G401.6 (cell line): ENCODE results near the gene LCMT2.

Experiments
- FAIRE-seq: peaks from 2 replicates; lab custom pipeline; 2012; peaks lifted over from hg19 to GRCh38; lab: Jason Lieb, UNC

Gene LCMT2, protein sequence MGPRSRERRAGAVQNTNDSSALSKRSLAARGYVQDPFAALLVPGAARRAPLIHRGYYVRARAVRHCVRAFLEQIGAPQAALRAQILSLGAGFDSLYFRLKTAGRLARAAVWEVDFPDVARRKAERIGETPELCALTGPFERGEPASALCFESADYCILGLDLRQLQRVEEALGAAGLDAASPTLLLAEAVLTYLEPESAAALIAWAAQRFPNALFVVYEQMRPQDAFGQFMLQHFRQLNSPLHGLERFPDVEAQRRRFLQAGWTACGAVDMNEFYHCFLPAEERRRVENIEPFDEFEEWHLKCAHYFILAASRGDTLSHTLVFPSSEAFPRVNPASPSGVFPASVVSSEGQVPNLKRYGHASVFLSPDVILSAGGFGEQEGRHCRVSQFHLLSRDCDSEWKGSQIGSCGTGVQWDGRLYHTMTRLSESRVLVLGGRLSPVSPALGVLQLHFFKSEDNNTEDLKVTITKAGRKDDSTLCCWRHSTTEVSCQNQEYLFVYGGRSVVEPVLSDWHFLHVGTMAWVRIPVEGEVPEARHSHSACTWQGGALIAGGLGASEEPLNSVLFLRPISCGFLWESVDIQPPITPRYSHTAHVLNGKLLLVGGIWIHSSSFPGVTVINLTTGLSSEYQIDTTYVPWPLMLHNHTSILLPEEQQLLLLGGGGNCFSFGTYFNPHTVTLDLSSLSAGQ

DNA sequence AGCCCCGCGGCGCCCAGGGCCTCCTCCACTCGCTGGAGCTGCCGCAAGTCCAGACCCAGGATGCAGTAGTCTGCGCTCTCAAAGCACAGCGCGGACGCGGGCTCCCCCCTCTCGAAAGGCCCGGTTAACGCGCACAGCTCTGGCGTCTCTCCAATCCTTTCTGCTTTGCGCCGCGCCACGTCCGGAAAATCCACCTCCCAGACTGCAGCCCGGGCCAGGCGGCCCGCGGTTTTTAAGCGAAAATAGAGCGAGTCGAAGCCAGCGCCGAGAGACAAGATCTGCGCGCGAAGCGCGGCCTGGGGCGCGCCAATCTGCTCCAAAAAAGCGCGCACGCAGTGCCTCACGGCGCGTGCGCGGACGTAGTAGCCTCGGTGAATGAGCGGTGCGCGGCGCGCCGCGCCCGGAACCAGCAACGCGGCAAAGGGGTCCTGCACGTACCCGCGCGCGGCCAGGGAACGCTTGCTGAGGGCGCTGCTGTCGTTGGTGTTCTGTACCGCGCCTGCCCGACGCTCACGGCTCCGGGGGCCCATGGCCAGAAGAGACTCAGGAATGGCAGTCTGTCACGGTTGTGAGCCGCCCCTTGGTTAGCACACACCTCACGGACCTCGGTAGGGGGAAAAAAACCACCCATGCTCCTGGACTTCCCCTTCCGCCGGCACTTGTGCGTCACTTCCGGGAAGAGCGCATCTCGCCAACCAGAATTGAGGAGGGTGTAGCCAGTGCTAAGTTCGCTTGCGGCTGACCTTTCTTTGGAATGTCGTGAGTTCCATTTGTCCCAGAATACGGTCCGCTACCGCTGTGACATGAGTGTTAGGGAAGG is at the start of gene LCMT2:
LCMT2 (minus strand) TSS at position 614 of the 820 bp plus-strand sequence; CDS start at position 530, 84 bp downstream.
- no peak for FAIRE-seq

- no peak for FAIRE-seq
Measured at GRCh38 chr15:43378601-43379000, 48.2 kb upstream of the LCMT2 start.

DNA sequence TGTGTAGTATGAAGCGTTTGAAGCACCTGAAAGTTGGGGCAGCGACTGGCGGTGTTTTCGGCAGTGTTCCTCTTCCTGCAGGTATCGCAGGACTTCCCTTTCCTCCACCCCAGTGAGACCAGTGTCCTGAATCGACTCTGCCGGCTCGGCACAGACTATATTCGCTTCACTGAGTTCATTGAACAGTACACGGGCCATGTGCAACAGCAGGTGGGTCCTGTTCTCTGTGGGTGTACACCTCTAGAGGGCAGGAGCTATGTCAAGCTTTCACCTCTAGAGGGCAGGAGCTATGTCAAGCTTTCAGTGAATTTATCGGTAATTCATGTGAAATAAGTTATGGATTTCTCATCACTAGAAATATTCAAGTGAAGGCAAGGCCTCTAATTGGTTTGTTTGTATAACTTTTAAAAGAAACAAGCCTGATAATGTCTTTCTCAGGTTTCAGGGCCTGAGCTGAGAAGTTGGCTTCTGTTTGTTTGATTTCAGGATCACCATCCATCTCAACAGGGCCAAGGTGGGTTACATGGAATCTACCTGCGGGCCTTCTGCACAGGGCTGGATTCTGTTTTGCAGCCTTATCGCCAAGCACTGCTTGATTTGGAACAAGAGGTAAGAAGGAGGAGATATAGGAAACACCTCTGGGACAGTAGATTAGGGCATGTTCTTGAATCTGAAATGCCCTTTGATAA is 45.8 kb upstream of the LCMT2 start:
- no peak for FAIRE-seq

DNA sequence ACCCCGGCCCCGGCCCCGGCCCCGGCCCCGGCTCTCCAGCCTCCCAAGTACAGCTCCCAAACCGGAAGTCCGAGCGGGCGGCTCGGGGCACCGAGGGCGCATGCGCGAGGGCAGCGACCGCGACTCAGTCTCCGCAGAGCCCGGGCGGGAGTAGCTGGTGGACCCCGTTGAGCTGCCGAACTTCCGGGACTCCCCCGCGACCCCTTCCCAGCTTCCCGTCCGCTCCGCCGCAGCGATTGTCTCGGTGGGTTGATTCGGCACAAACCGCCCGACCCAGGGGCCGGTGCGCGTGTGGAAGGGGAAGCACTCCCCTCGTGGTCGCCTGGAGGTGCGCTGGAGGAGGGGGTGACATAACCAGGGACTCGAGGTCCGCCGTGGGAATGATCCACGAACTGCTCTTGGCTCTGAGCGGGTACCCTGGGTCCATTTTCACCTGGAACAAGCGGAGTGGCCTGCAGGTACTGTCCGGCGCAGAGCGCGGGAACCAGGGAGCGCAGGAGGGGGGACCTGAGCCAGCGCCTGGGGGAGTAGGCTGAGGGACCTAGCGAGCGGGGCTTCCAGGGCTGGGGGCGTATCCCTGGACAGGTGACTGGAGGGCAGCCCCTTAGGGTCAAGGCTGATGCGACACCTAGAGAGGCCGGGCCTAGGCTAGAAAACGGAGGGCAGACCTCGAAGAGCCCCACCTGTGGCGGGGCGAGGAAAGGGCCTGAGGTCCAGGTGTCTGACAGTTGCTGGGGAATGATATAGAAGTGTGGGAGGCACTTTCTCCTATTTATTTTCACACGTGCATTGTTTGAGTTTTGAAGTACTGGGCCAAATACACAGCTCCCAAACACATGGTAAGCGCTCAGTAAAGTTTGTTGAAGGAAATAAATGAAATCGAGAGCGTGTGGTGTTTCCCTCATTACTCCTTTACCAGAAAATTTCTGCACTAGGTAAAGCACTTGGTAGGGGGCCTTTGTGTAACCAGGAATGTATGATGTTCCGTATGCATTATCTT is 40.9 kb upstream of the LCMT2 start, which contains the start of the genes TUBGCP4 and ZSCAN29:
TUBGCP4 (plus strand) TSS at position 127 of the 1,000 bp plus-strand sequence; CDS start at position 381, 254 bp downstream.
ZSCAN29 (minus strand) TSS at position 69 of the 1,000 bp plus-strand sequence. CDS start 1,130 bp downstream, outside the sequence.
- FAIRE-seq, result no peak

- no peak for FAIRE-seq
Measured at GRCh38 chr15:43370310-43370974, 40.1 kb upstream of the LCMT2 start.

DNA sequence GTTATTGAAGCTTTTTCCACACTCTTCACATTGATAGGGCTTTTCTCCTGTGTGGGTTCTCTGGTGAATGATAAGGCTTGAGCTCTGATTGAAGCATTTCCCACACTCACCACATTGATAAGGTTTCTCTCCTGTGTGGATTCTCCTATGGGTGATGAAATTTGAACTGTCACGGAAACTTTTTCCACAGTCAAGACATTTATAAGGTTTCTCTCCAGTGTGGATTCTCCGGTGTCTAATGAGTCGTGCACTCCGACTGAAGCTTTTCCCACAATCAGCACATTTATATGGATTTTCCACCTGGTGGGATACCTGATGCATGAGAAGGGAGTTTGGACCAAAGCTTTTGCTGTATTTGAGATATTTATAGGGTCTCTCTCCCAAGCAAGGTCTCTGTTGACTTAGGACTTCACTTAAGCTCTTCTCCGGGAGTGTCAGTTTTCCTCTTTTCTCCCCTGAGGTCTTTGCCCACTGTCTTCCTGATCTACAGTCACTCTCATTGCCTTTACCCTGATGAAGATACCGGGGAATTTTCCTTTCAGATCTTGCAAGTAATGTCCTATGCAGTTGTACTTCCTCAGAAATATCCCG is 31.0 kb upstream of the LCMT2 start:
- FAIRE-seq, result no peak

DNA sequence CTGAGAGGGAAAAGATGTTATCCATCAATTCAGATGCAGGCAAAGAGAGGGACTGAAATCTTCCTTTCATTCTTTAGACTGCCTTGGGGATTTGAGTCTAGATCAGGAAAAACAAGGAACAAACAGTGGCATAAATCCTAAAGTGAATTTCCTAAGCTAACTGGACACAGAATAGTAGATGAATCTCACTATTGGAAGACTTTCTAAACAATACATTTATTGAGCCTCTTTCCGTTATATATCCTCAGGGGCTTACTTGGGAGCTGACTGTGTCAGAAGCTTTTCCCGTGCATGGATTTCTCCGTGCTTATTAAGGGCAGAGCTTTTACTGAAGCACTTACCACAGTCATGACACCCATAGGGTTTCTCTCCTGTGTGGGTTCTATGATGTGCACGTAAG is 30.4 kb upstream of the LCMT2 start:
- no peak for FAIRE-seq

- no peak for FAIRE-seq
Measured at GRCh38 chr15:43352693-43353382, 22.5 kb upstream of the LCMT2 start.

DNA sequence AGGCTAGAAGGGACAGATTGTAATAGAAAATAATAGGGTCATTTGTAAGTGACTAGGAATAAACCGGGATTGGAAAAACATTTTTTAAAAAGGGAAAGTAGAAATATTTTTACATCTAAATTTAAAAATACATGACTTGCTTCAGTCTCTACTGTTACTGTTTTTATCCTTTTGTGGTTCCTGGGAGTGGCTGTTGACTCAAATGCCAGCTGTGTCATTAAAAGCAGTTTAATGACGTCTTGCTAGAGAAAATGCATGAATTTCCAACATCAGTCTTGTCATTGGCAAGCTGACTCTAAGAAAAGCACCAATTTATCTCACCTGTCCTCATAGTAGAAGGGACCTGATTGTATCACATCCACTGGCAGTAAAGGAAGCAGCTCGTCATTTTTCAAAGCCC is 16.7 kb upstream of the LCMT2 start:
- no peak for FAIRE-seq

GRCh38 chr15:43346305-43346704 is 15.9 kb upstream of the LCMT2 start:
- FAIRE-seq, result no peak

DNA sequence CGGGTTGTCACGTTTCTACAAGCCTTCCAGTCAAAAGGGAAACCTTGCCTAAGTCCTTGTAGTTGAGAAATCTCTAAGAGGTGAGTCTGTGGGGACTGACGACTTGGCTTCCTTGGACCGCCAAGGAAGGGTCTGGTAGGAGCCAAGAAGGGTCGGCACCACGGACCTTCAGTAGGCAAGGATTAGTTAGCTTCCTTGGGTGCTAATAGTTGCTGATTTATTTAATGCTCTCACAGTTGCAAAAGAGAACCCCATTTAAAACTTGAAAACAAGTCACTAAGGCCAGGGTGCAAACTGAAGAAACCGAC is 361 bp upstream of the LCMT2 start:
- FAIRE-seq, result no peak

- FAIRE-seq, result no peak
Measured at GRCh38 chr15:43329217-43329959, 985 bp downstream of the LCMT2 start.

- no peak for FAIRE-seq
Measured at GRCh38 chr15:43325039-43325684, 5.2 kb downstream of the LCMT2 start.

GRCh38 chr15:43318990-43319771 is 11.2 kb downstream of the LCMT2 start:
- no peak for FAIRE-seq

DNA sequence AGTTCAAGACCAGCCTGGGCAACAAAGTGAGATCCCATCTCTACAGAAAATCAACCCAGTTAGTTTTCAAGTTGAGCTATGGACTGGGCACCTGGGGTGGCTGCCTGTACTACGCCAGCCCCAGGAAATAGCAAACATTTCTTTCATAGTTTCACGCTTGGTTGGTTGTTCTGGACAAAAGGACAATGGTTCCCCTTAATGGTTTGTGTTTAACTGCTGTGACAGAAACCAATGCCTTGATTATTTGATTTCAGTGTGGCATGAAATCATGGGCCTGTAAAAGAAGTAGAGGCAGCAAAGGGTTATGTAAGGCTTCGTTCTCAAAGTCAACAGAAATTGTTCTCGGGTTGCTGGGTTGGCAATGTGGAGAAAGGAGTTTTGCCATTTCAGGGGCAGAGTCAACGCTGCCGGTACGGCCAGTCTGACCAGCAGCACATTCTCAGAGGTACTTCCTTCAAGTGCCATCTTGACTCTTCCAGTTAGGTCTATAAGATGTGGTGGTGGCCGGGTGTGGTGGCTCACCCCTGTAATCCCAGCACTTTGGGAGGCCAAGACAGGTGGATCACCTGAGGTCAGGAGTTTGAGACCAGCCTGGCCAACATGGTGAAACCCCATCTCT is 12.7 kb downstream of the LCMT2 start:
- FAIRE-seq, result no peak

DNA sequence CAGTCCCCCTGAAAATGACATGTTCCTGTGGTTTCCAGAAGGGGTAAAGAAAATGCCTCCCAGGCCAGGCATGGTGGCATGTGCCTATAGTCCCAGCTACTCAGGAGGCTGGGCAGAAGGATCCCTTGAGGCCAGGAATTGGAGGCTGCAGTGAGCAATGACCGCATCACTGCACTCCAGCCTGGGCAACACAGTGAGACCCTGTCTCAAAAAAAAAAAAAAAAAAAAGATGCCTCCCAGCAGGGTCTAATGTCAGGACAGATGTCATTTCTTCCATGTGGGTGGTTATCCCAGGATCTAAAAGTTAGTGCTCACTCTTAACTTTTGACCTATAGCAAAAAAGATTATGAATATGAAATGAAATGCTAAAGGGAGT is 13.4 kb downstream of the LCMT2 start:
- FAIRE-seq, result no peak
